ENCODE measurements around the gene LYRM2.

The LYRM2 gene

DNA sequence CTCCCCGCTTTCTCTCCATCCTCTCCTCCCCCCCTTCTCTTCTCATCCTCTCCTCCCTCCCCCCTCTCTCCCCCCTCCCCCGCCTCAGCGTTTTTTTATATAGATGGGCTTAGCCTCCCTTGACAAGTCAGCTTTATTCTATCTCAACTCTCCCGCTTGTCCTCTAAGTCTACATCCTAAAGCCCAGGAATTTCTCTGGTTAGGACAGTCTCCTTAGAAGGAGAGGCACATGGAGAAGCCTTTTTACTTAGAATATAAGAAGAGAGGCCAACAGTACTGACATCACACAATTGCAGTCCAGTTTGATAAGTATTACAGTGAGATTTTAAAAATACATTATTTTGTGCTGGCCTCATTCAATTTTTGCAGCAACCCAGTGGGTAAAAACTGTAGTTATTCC, 83.5 kb downstream of the LYRM2 start:
- no peak for DNase-seq (ENCODE audit: low read depth)

DNA sequence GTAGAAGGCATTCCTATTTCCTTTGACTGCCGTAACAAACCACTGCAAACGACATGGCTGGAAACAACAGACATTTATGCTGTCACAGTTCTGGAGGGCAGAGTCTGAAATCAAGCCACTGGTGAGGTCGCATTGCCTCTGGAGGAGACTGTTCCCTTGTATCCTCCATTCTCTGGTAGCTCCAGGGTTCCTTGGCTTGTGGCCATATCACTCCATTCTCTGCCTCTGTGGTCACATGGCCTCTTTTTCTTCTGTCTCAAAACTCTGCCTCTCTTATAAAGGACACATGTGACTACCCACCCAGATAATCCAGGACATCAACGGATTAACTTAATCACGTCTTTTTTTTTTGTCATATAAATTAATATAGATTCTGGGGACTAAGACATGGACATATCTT, 84.4 kb downstream of the LYRM2 start:
- no peak for DNase-seq (ENCODE audit: low read depth)

DNA sequence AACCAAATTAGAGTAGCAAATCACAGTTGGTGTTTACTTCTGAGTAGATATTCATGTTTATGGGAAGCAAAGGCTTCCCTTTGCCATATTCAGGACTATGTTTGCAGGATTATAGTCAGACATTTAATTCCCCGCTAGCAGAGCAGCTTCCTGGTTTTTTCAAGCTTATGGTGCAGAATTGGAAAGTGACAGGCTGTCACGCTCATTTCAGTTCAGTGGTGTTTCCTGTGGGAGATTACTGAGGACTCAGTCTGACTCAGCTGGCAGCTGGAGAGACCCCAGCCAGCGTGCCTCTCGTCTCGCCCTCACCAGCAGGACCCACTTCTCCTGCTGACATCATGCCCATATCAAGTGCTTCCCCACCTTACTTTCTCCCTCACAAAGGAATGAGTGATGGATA, 85.1 kb downstream of the LYRM2 start:
- no peak for DNase-seq (ENCODE audit: low read depth)

DNA sequence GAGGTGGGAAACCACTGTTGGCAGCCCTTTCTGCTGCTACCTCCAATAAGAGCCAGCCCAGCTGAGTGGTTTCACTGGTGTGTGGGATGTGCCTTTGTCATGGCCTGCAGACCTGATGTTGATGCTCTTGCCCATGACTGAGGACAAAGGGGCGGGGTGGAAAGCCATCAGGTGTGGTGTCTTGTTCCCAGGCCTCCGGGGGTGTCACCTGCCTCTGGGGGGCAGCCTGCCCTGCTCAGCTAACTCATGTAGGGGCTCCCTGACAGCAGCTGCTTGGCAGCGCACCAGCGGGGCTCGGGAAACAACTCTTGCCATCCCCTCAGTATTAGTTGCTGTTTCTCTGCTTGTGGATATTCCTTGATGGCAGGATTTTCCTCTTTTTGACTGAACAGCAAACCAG, 91.3 kb downstream of the LYRM2 start:
- DNase-seq (ENCODE audit: low read depth) = no peak

DNA sequence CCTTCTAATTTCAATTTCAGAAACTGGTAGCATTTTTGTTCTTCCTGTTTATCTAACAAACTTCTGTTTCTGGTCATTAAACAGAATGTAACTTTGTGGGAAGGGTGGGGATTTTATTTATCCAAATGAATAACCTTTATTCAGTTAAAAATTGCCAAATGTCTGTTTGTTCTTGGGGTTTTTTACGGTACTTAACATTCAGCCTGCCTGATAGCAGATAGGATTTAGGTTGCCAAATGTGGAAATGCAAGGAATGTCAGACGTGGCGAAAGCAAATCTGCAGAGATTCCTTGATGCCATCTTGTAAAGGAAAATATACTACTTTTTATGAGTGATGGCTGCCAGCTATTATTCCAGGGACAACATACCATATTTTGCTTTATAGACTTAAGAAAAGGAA, 95.7 kb downstream of the LYRM2 start:
- no peak for DNase-seq (ENCODE audit: low read depth)

DNA sequence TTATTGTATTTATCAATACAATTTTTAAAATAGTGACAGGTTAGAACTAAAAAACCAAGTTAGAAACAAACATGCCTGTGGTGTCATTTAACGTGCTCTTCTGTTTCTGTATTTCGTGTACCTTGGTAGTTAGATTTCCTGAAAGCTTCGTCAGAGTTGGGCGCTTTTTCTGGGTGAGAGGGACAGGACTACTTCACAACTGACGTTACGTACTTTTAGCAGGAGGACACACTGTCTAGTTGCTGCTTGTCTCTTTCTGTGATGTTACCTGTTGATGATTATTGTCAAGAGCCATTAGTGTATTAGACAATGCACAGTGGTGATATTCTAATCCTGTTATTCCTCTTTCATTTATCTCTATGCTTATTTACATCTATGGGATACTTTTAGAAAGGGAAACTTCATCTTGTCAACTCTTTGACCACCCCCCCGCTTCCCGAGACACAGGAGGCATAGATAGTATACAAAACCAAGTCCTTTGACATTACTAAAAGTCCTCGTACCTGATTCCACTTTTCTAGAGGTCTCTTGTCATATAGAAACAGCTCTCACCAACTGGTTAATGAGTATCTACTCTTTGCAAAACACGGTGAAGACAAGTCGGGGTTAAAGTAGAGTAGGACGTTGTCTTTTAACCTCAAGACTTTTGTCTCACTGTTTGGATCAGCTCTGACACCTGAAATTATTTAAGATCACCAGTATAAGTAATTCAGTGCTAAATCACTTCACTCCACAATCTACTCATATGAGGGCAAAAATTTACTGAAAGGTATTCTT, 96.3 kb downstream of the LYRM2 start:
- no peak for DNase-seq (ENCODE audit: low read depth)

DNA sequence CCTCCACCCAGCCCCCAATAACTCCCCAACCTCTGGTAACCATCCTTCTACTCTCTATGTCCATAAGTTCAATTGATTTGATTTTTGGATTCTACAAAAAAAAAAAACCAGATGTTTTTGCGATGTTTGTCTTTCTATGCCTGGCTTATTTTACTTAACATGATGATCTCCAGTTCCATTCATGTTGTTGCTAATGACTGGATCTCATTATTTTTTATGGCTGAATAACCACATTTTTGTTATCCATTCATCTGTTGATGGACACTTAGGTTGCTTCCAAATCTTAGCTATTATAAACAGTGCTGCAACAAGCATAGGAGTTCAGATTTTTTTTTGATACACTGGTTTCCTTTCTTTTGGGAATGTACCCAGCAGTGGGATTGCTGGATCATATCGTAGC, 98.8 kb downstream of the LYRM2 start:
- no peak for DNase-seq (ENCODE audit: low read depth)

DNA sequence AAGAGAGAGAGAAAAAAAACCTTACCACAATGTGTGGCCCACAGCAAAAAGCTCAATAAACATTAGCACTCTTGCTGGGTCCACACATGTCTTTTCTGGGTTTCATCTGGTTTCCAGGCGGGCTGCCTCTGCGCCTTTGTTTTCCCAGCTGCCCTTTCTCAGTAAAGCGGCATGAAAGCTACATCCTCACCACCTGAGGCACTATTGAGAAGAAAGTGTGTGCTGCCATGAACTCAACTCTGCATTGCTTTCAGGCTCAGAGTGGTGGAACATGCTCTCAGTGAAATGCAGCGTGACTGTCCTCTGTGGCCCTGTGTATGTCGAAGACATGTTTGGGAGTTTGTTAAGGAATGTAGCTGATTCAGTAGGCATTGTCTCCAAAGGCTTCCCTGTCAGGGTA, 102.3 kb downstream of the LYRM2 start:
- no peak for DNase-seq (ENCODE audit: low read depth)

DNA sequence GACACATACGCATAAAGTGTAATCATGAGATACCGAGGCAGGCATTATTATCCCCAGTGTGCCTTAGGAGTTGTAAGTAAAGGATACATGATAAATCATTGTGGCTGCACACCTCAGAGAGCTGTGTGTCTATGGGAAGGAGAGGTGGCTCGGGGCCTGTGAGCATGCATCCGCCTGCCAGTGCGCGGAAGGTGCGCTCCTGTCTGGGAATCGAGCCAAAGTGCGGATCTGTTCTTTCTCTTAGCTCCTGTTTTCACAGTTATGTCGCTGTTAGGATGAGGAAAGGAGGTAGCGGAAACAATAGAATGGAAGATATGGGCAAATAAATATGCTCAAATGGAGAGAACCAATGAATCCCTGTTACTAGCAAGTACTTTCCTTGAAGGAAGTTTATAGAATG, 107.6 kb downstream of the LYRM2 start:
- no peak for DNase-seq (ENCODE audit: low read depth)

DNA sequence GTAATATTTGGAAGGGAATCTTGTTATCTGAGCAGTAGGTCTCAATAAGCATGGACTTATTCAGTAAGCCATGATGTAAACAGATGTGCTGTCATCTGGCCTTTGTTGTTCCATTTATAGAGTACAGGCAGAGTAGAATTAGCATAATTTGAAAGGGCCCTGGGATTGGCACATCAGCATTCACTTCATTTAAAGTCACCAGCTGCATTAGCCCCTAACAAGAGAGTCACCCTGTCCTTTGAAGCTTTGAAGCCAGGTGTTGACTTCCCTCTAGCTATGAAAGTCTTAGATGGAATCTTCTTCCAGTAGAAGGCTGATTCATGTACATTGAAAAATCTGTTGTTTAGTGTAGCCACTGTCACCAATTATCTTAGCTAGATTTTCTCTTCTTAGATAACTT, 109.7 kb downstream of the LYRM2 start:
- DNase-seq (ENCODE audit: low read depth) = no peak

DNA sequence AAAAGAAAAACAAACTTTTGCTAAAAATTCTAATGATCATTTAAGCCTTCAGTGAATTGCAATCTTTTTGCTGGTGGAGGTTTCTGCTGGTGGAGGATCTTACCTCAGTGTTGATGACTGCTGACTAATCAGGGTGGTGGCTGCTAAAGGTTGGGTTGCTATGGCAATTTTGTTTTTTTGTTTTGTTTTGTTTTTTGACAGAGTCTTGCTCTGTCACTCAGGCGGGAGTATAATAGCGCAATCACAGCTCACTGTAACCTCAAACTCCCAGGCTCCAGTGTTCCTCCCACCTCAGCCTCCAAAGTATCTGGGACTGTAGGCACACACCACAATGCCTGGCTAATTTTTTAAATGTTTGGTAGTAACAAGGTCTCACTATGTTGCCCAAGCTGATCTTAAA, 110.9 kb downstream of the LYRM2 start:
- DNase-seq (ENCODE audit: low read depth) = no peak

DNA sequence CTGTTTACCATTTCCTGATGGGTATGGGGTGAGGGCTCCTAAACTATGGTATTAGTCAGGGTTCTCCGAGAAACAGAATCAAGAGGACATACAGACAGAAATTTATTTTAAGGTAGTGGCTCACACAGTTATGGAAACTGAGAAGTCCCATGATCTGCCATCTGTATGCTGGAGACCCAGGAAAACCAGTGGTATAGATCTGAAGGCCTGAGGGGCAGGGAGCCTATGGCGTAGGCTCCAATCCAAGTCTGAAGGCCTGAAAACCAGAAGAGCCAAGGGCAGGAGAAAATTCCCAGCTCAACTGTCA, 112.0 kb downstream of the LYRM2 start:
- no peak for DNase-seq (ENCODE audit: low read depth)

DNA sequence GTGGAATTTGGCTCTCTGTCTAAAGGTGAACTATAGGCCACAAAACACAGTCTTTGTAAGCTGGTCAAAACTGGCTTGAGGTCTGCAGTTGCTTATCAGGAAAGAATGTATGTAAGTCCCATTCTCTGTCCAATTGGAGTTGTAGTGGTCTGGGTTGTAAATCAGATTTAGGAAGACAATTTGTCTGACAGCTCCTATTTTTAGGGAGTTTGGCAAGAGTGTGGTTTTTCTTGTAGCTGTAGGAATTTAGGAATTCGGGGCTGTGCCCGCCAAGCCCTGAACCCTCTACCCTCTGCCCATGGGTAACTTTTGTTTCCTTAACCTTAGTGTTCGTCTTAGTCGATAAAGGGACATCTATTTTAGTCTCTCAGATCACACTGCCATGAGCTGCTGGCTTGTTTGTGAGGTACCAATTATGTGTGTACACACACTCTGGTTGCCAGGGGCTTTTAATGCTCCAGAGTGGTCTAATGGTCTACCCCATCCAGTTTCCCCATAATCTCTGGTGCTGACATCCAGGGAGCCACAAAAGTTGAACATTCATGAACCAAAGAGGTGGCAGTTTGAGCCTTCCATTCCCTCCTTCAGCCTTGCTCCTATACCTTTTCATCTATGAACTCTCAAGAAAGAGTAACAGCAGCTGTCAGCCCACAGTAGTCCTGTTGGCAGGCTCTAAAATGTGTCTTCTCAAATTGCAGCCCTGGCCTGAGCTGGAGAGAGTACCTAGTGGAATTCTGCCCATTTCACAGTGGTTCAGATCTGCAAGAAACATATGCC, 112.6 kb downstream of the LYRM2 start:
- no peak for DNase-seq (ENCODE audit: low read depth)

DNA sequence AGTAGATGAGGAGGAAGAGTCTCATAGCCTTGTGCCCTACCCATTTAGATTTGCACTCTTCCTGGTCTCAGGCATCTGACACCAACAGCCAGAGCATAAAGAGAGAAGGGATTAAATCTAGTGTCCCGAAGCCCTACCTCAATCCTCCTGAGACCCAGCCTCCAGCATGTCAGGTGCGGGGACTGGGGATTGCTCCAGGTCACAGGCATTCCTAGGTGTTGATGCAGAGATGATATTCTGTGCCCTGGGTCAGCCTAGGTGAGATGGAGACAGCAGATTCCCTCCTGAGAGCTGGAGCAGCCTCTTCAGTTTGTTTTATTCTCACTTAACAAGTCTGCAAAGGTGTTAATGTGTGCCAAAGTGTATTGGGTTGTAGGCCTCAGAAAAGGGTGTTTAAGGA, 115.8 kb downstream of the LYRM2 start:
- no peak for DNase-seq (ENCODE audit: low read depth)

DNA sequence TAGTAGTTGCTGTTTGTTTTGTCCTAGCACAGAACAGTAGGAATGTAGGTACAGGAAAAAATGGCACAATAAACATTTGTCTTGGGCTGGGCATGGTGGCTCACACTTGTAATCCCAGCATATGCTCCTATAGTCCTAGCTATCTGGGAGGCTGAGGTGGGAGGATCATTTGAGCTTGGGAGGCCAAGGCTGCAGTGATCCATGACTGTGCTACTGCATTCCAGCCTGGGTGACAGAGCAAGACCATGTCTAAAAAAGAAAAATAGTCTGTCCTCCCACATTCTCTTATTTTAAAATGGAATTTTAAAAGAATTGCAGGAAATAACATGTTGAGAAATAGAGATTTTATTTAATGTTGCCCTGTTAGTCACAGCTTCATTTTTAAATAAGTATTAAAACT, 117.8 kb downstream of the LYRM2 start:
- no peak for DNase-seq (ENCODE audit: low read depth)

DNA sequence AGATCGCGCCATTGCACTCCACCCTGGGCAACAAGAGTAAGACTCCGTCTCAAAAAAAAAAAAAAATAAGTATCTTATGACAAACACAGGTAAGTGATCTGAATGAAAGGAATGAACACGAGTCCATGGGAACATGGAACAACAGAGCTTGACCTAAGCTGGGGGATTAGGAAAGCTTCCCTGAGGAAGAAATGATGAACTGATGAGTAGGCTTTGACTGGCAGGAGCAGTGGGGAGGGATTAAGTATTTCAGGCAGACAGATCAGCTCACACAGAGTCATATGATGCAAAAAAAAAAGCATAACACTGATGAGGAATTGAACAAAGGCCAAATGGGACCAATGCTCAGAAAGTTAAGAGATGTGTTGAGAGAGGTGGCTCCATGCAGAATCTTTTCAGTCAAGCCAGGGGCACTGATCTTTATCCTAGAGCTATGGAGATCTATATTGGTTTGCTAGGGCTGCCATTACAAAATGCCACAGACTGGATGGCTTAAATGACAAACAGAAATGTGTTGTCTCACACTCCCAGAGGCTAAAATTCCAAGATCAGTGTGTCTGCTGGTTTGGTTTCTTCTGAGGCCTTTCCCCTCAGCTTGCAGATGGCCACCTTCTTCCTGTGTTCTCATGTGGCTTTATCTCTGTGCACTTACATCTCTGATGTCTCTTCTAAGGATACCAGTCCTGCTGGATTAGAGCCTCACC, 120.0 kb downstream of the LYRM2 start:
- DNase-seq (ENCODE audit: low read depth) = no peak
